H9 (cell line): ENCODE data around the gene EPHA3. TPM values are rescaled to one million over a fixed set of nuclear protein-coding genes. Genes with fewer than 3 reads are reported as not detected.

Source experiments
- DNase-seq: peaks from one replicate; pipeline ENCODE4 v3.0.0-alpha.2; 2017
- H2AFZ ChIP-seq: one replicate; pipeline ENCODE4 v1.6.1; 2013; ENCODE audit warnings: mild to moderate bottlenecking, low read length, control low read depth, moderate library complexity
- H2AK5ac ChIP-seq: 2 replicates; pipeline ENCODE4 v1.6.1; 2013; ENCODE audit warnings: low read length, control low read depth, mixed read lengths; ENCODE audit not compliant: insufficient read length
- H2BK120ac ChIP-seq: one replicate; pipeline ENCODE4 v1.6.1; 2013; ENCODE audit warnings: low read depth, mild to moderate bottlenecking, low read length, control low read depth, inconsistent platforms; ENCODE audit not compliant: poor library complexity, severe bottlenecking
- H2BK12ac ChIP-seq: 2 replicates; pipeline ENCODE4 v1.6.1; 2013; ENCODE audit warnings: low read length, control low read depth, mixed read lengths, low read depth; ENCODE audit not compliant: insufficient read length
- H2BK15ac ChIP-seq: 2 replicates; pipeline ENCODE4 v1.6.1; 2013; ENCODE audit warnings: low read depth, low read length, control low read depth
- H2BK20ac ChIP-seq: one replicate; pipeline ENCODE4 v1.6.1; 2013; ENCODE audit warnings: low read depth, mild to moderate bottlenecking, low read length, control low read depth, inconsistent platforms; ENCODE audit not compliant: poor library complexity, severe bottlenecking
- H2BK5ac ChIP-seq: 2 replicates; pipeline ENCODE4 v1.6.1; 2013; ENCODE audit warnings: low read length, control low read depth, mixed read lengths; ENCODE audit not compliant: insufficient read length
- H3K14ac ChIP-seq: 2 replicates; pipeline ENCODE4 v1.6.1; 2013; ENCODE audit warnings: low read length, control low read depth; ENCODE audit not compliant: insufficient read depth
- H3K18ac ChIP-seq: 2 replicates; pipeline ENCODE4 v1.6.1; 2013; ENCODE audit warnings: low read depth, mild to moderate bottlenecking, mixed read lengths, low read length, control low read depth; ENCODE audit not compliant: insufficient read length
- H3K23ac ChIP-seq: 2 replicates; pipeline ENCODE4 v1.6.1; 2013; ENCODE audit warnings: low read length, control low read depth, mixed read lengths, low read depth; ENCODE audit not compliant: insufficient read length
- H3K23me2 ChIP-seq: 2 replicates; pipeline ENCODE4 v1.6.1; 2013; ENCODE audit warnings: low read depth, mild to moderate bottlenecking, mixed read lengths, low read length, control low read depth; ENCODE audit not compliant: insufficient read length, poor library complexity, severe bottlenecking
- H3K27ac ChIP-seq: 2 replicates; pipeline ENCODE4 v1.5.1; 2013; ENCODE audit warnings: low read length, control low read depth, mixed read lengths, low read depth; ENCODE audit not compliant: insufficient read length
- H3K27me3 ChIP-seq: 2 replicates; pipeline ENCODE4 v1.6.1; 2013; ENCODE audit warnings: low read length, control low read depth, inconsistent platforms; ENCODE audit not compliant: insufficient read depth
- H3K4ac ChIP-seq: 2 replicates; pipeline ENCODE4 v1.6.1; 2013; ENCODE audit warnings: low read depth, mild to moderate bottlenecking, control low read depth, inconsistent platforms, low read length, moderate library complexity
- H3K4me1 ChIP-seq: 2 replicates; pipeline ENCODE4 v1.6.1; 2013; ENCODE audit warnings: low read length, control low read depth, inconsistent platforms; ENCODE audit not compliant: insufficient read depth
- H3K4me2 ChIP-seq: 2 replicates; pipeline ENCODE4 v1.6.1; 2013; ENCODE audit warnings: low read length, control low read depth, mixed read lengths; ENCODE audit not compliant: insufficient read length, insufficient read depth
- H3K56ac ChIP-seq: 2 replicates; pipeline ENCODE4 v1.6.1; 2013; ENCODE audit warnings: low read depth, mild to moderate bottlenecking, mixed read lengths, low read length, control low read depth; ENCODE audit not compliant: insufficient read length
- H3K79me1 ChIP-seq: 2 replicates; pipeline ENCODE4 v1.6.1; 2013; ENCODE audit warnings: low read depth, mild to moderate bottlenecking, moderate library complexity, low read length, control low read depth, inconsistent platforms; ENCODE audit not compliant: insufficient read depth, poor library complexity, severe bottlenecking
- H3K79me2 ChIP-seq: 2 replicates; pipeline ENCODE4 v1.6.1; 2013; ENCODE audit warnings: low read length, control low read depth, inconsistent platforms; ENCODE audit not compliant: insufficient read depth
- H3K9ac ChIP-seq: 2 replicates; pipeline ENCODE4 v1.6.1; 2013; ENCODE audit warnings: low read length, control low read depth, mixed read lengths; ENCODE audit not compliant: insufficient read length; ENCODE audit errors: extremely low read depth
- H3K9me3 ChIP-seq: one replicate; pipeline ENCODE4 v1.6.1; 2013; ENCODE audit warnings: low read depth, low read length, inconsistent platforms; ENCODE audit not compliant: control insufficient read depth
- H3T11ph ChIP-seq: one replicate; pipeline ENCODE4 v1.6.1; 2013; ENCODE audit warnings: mild to moderate bottlenecking, low read length, control low read depth, inconsistent platforms
- H4K20me1 ChIP-seq: one replicate; pipeline ENCODE4 v1.6.1; 2013; ENCODE audit not compliant: control insufficient read depth, insufficient read length, insufficient read depth
- H4K5ac ChIP-seq: 2 replicates; pipeline ENCODE4 v1.6.1; 2013; ENCODE audit warnings: low read depth, mild to moderate bottlenecking, mixed read lengths, low read length, control low read depth; ENCODE audit not compliant: insufficient read length
- H4K8ac ChIP-seq: replicated peaks from 2 replicates; pipeline ENCODE4 v1.6.1; 2013; ENCODE audit warnings: low read length, control low read depth, mixed read lengths, low read depth; ENCODE audit not compliant: insufficient read length
- H4K91ac ChIP-seq: 2 replicates; pipeline ENCODE4 v1.6.1; 2013; ENCODE audit warnings: low read depth, mild to moderate bottlenecking, moderate library complexity, mixed read lengths, low read length, control low read depth; ENCODE audit not compliant: insufficient read length
- H3K27ac Mint-ChIP-seq, 3 experiments: 2 replicates in 2 of 3; 3 replicates in 1 of 3; pipeline ENCODE4 v1.8.0; 2020 to 2021; ENCODE audit warnings: mixed read lengths in 3 of 3, mild to moderate bottlenecking in 1 of 3, moderate library complexity in 1 of 3
- H3K27me3 Mint-ChIP-seq: 2 replicates; pipeline ENCODE4 v1.8.0; 2021; ENCODE audit warnings: low read depth, mild to moderate bottlenecking, moderate library complexity, mixed read lengths
- H3K36me3 Mint-ChIP-seq, 3 experiments: 2 replicates in 2 of 3; 3 replicates in 1 of 3; pipeline ENCODE4 v1.8.0; 2020 to 2021; ENCODE audit warnings: low read depth in 3 of 3, mixed read lengths in 3 of 3; ENCODE audit not compliant: insufficient read depth in 1 of 3
- H3K4me1 Mint-ChIP-seq, 2 experiments: 2 replicates each; pipeline ENCODE4 v1.8.0; 2020; ENCODE audit warnings: mixed read lengths in 2 of 2
- H3K4me3 Mint-ChIP-seq, 2 experiments: 2 replicates in 1 of 2; 3 replicates in 1 of 2; pipeline ENCODE4 v1.8.0; 2020 to 2021; ENCODE audit warnings: mild to moderate bottlenecking in 2 of 2, mixed read lengths in 2 of 2, moderate library complexity in 1 of 2
- H3K9me3 Mint-ChIP-seq, 2 experiments: 2 replicates in 1 of 2; 3 replicates in 1 of 2; pipeline ENCODE4 v1.8.0; 2020; ENCODE audit warnings: mild to moderate bottlenecking in 2 of 2, mixed read lengths in 2 of 2, moderate library complexity in 1 of 2
- CTCF ChIP-seq: fragments of 200-600 bp; sonication (generic); conservative IDR thresholded peaks from 3 replicates; pipeline ENCODE4 v1.8.0; 2021; ENCODE audit warnings: antibody characterized with exemption, mild to moderate bottlenecking
- WGBS: extraction: QIAGEN DNeasy Blood & Tissue Kit; methylation state at CpG from one replicate; pipeline ENCODE4 v1.1.7; 2013; ENCODE audit warnings: missing lambda C conversion rate, low lambda C conversion rate, mixed read lengths; ENCODE audit not compliant: insufficient read length; ENCODE audit errors: extremely low coverage; 5-methylcytosine and 5-hydroxymethylcytosine counted together
- total RNA-seq: library from RNA; stranded (reverse); gene quantifications from 2 replicates; pipeline ENCODE4 v1.2.1, GENCODE V29; 2021

EPHA3 gene
- total RNA-seq, 1 experiment from 2014 or later, result 0.66 TPM

- Histone ChIP-seq H2BK5ac (no peak overlapping the region), H3K9me3 (no peaks in the 10 kb centered on the region), H2BK20ac (no peak overlapping the region), H3K27me3 (no peaks in the 10 kb centered on the region), H3K4ac (no peak overlapping the region), H3K23ac (no peak overlapping the region), H3T11ph (no peak overlapping the region), H2AFZ (no peak overlapping the region), H3K56ac (no peak overlapping the region), H3K4me1 (no peaks in the 10 kb centered on the region), H3K18ac (no peak overlapping the region), H2AK5ac (no peak overlapping the region), H3K23me2 (no peaks in the 10 kb centered on the region), H3K9ac (no peak overlapping the region), H4K91ac (no peak overlapping the region), H3K79me2 (no peaks in the 10 kb centered on the region), H3K14ac (no peak overlapping the region), H4K8ac (no peak overlapping the region), H3K79me1 (no peaks in the 10 kb centered on the region), H3K27ac (no peak overlapping the region), H2BK120ac (no peak overlapping the region), H4K5ac (no peak overlapping the region), H2BK15ac (no peak overlapping the region), H4K20me1 (no peaks in the 10 kb centered on the region), H3K4me2 (no peak overlapping the region), H2BK12ac (no peak overlapping the region)
- H3K9me3 Mint-ChIP-seq, result no peaks in the 10 kb centered on the region
- peak overlapping the region in 1 of 3 experiments; percentile 19; a peak in 1 of 7 replicates for H3K27ac Mint-ChIP-seq
- DNase-seq, result no peak
- WGBS, result no CpG with 5 or more reads among the region's 2 CpGs
- peaks cover 14% of the 10 kb centered on the region in 2 experiments for H3K4me1 Mint-ChIP-seq
- no peak overlapping the region for H3K4me3 Mint-ChIP-seq
- H3K27me3 Mint-ChIP-seq, result no peaks in the 10 kb centered on the region
- TF ChIP-seq CTCF, result no peak
- no peaks in the 10 kb centered on the region for H3K36me3 Mint-ChIP-seq
These were observed 124.7 kb downstream of the EPHA3 start for GRCh38 chr3:89232155-89232554.
